Kidney (tissue), 14 donors: ENCODE results near the gene ABI3BP. TPM values are rescaled to one million over a fixed set of nuclear protein-coding genes. Genes with fewer than 3 reads are reported as not detected.

Experiments used
- DNase-seq, 5 donors: peaks; one replicate each; pipeline ENCODE4 v3.0.0-alpha.2; 2013 to 2020
- FAIRE-seq: peaks from 2 replicates; lab custom pipeline; 2012; peaks lifted over from hg19 to GRCh38; lab: Jason Lieb, UNC
- H3K27ac ChIP-seq, 2 donors: one replicate each; pipeline ENCODE4 v1.7.0; 2013; ENCODE audit warnings: low read depth in 2 of 2, low read length in 2 of 2, inconsistent platforms in 1 of 2
- H3K27me3 ChIP-seq: one replicate; pipeline ENCODE4 v1.7.1; 2013; ENCODE audit warnings: low read length, inconsistent platforms; ENCODE audit not compliant: control insufficient read depth, insufficient read depth
- H3K36me3 ChIP-seq, 3 donors: one replicate each; pipeline versions ENCODE4 v1.7.0 to v1.7.1; 2013; ENCODE audit warnings: low read length in 3 of 3, control low read depth in 1 of 3, inconsistent platforms in 1 of 3; ENCODE audit not compliant: insufficient read depth in 3 of 3, control insufficient read depth in 2 of 3
- H3K4me1 ChIP-seq, 3 donors: one replicate each; pipeline versions ENCODE4 v1.7.0 to v1.7.1; 2013; ENCODE audit warnings: low read length in 3 of 3, inconsistent platforms in 1 of 3, low read depth in 1 of 3; ENCODE audit not compliant: control insufficient read depth in 2 of 3, insufficient read depth in 2 of 3
- H3K4me3 ChIP-seq, 3 donors: one replicate each; pipeline versions ENCODE4 v1.7.0 to v1.8.1; 2013; ENCODE audit warnings: low read length in 3 of 3, control low read depth in 1 of 3, inconsistent platforms in 1 of 3
- H3K9ac ChIP-seq, 3 donors: one replicate each; pipeline versions ENCODE4 v1.7.0 to v1.7.1; 2013; ENCODE audit warnings: low read length in 3 of 3, control low read depth in 1 of 3, inconsistent platforms in 1 of 3
- H3K9me3 ChIP-seq, 3 donors: one replicate each; pipeline versions ENCODE4 v1.7.0 to v1.7.1; 2013; ENCODE audit warnings: low read length in 3 of 3, control low read depth in 1 of 3, inconsistent platforms in 1 of 3; ENCODE audit not compliant: control insufficient read depth in 2 of 3, insufficient read depth in 1 of 3
- CTCF ChIP-seq: IDR thresholded peaks from 3 replicates; pipeline ENCODE4 v1.5.1; 2012; ENCODE audit warnings: mild to moderate bottlenecking, moderate library complexity, borderline replicate concordance; ENCODE audit not compliant: insufficient read depth; ENCODE audit errors: extremely low read depth
- intact Hi-C: fragments of 100-400 bp; cut with DNase I; formaldehyde crosslinking; loops from one replicate; pipeline ENCODE4 v1.11.1; 2022
- polyA plus RNA-seq: library from polyadenylated mRNA; stranded (reverse); fragments of 350-450 nt; fragmentation: Illumina TruSeq; extraction: RNeasy Lipid Tissue Mini Kit (QIAGEN cat#74804); gene quantifications from one replicate; pipeline ENCODE4 v1.2.3, GENCODE V29; 2014; ENCODE audit warnings: low read depth, low replicate concordance; ENCODE audit not compliant: insufficient read depth
- total RNA-seq: library from RNA; stranded (reverse); fragmentation: NEBNext Ultra II Directional; extraction: Animal tissue kit (Norgen Biotek cat#: 25700); gene quantifications from one replicate; pipeline ENCODE4 v1.2.1, GENCODE V29; 2021
- donor health status: control.
- donor health status: control.
- donor health status: control.
- donor health status: control.
- donor health status: control.
- donor health status: DM: yes; HTN: yes; CAD: no.
- donor health status: Normal renal cell carcinoma (clear cell type).

ABI3BP gene
- total and polyA plus RNA-seq, 2 donors from 2014 or later, result 7.1 to 160 TPM

GRCh38 chr3:101038393-101038792 is 45.2 kb upstream of the ABI3BP start:
- Histone ChIP-seq H3K27me3 (no peaks in the 10 kb centered on the region), H3K4me3 (no peak overlapping the region), H3K27ac (no peak overlapping the region), H3K36me3 (no peaks in the 10 kb centered on the region), H3K9me3 (no peaks in the 10 kb centered on the region), H3K9ac (no peak overlapping the region), H3K4me1 (no peaks in the 10 kb centered on the region)
- no peak for FAIRE-seq
- intact Hi-C loops, result no loop called here
- TF ChIP-seq CTCF, result no peak
- DNase-seq, result no peak

GRCh38 chr3:101037613-101038012 is 44.4 kb upstream of the ABI3BP start:
- no peak for FAIRE-seq
- TF ChIP-seq CTCF, result no peak
- no peak overlapping the region for H3K27ac ChIP-seq
- H3K4me1 ChIP-seq, result no peaks in the 10 kb centered on the region
- DNase-seq, result no peak
- no peaks in the 10 kb centered on the region for H3K9me3 ChIP-seq
- no peak overlapping the region for H3K4me3 ChIP-seq
- intact Hi-C loops, result no loop called here
- H3K36me3 ChIP-seq, result no peaks in the 10 kb centered on the region
- H3K9ac ChIP-seq, result no peak overlapping the region
- no peaks in the 10 kb centered on the region for H3K27me3 ChIP-seq

- intact Hi-C loops, result no loop called here
- FAIRE-seq, result no peak
Observed at GRCh38 chr3:101036676-101037075, 43.5 kb upstream of the ABI3BP start.

More at GRCh38 chr3:101036676-101037075, 43.5 kb upstream of the ABI3BP start:
- Histone ChIP-seq H3K9ac (no peak overlapping the region), H3K9me3 (no peaks in the 10 kb centered on the region), H3K36me3 (no peaks in the 10 kb centered on the region), H3K4me1 (no peaks in the 10 kb centered on the region), H3K27ac (no peak overlapping the region), H3K4me3 (no peak overlapping the region), H3K27me3 (no peaks in the 10 kb centered on the region)
- TF ChIP-seq CTCF, result no peak
- DNase-seq, result no peak
